Epithelial cell of proximal tubule (primary cell): ENCODE results near the gene KIF19. TPM values are rescaled to one million over a fixed set of nuclear protein-coding genes. Genes with fewer than 3 reads are reported as not detected.

Source experiments
- DNase-seq: peaks from one replicate; pipeline ENCODE4 v3.0.0-alpha.2; 2011; ENCODE audit warnings: low read depth
- H3K4me3 ChIP-seq: 2 replicates; pipeline ENCODE4 v1.5.1; 2011; ENCODE audit warnings: low read depth, mild to moderate bottlenecking, low read length
- total RNA-seq: library from RNA; depleted of rRNA; stranded (reverse); fragments of >200 nt; gene quantifications from 2 replicates; pipeline ENCODE4 v1.2.3, GENCODE V29; 2015
- TF ChIP-seq, protein P1 (sequence below): conservative IDR thresholded peaks from 2 replicates; pipeline ENCODE4 v1.5.1; 2012; ENCODE audit warnings: low read depth, mild to moderate bottlenecking, low read length

The KIF19 gene
- total RNA-seq, 1 donor from 2014 or later = not detected

DNA sequence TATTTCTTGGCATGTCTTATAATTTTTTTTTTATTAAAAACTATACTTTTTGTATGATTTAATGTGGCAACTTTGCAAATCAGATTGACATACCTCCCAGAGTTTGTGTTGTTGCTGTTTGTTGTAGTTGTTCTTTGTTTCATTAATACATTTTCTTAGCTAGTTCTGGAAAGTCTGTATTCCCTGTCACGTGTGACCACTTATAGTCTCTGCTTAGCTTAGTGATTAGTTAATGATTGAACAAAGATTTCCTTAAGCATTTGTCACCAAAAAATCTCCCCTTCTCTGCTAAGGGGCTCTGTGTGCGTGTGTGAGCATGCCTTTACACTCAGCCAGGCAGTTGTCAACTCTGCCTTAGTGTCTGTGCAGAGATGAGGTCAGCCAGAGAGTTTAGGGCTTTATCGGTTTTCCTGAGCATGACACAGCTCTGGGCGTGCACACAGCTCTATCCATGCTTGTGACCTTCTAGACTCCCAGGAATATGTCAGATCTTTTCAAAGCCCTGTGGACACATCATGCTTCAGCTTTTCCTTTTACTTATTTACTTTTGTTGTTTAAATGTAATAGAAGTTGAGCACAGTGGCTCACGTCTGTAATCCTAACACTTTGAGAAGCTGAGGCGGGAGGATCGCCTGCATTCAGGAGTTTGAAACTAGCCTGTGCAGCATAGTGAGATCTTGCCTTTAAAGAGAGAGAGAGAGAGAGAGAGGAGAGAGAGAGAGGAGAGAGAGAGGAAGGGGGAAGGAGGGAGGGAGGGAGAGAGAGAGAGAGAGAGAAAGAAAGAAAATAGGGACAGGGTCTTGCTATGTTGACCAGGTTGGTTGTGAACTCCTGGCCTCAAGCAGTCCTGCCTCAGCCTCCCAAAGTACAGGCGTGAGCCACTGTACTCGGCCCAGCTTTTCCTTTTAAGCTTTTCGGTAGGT is 30.1 kb upstream of the KIF19 start:
- TF ChIP-seq, protein P1, sequence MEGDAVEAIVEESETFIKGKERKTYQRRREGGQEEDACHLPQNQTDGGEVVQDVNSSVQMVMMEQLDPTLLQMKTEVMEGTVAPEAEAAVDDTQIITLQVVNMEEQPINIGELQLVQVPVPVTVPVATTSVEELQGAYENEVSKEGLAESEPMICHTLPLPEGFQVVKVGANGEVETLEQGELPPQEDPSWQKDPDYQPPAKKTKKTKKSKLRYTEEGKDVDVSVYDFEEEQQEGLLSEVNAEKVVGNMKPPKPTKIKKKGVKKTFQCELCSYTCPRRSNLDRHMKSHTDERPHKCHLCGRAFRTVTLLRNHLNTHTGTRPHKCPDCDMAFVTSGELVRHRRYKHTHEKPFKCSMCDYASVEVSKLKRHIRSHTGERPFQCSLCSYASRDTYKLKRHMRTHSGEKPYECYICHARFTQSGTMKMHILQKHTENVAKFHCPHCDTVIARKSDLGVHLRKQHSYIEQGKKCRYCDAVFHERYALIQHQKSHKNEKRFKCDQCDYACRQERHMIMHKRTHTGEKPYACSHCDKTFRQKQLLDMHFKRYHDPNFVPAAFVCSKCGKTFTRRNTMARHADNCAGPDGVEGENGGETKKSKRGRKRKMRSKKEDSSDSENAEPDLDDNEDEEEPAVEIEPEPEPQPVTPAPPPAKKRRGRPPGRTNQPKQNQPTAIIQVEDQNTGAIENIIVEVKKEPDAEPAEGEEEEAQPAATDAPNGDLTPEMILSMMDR = no peak
- DNase-seq = no peak
- H3K4me3 ChIP-seq = no peak overlapping the region

DNA sequence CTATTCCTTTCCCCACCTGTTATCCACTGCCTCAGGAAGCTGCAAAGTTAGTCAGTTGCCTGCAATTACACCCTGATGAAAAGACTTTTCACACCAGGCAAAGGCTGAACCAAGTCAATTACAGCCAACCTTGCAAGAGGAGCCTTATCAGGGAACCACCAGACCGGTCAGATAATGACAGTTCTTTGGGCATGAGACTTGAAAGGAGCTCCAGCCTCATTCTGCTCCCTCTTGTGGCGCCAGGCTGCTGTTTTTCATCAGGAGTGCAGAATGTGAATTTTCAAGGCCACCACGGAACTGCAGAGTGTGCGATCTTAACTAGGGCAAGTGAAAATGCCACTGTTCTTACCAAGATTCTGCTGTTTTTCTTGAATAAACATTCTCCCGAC is 29.5 kb upstream of the KIF19 start:
- TF ChIP-seq, protein P1 = peak; percentile 68
- DNase-seq = no peak
- no peak overlapping the region for H3K4me3 ChIP-seq

DNA sequence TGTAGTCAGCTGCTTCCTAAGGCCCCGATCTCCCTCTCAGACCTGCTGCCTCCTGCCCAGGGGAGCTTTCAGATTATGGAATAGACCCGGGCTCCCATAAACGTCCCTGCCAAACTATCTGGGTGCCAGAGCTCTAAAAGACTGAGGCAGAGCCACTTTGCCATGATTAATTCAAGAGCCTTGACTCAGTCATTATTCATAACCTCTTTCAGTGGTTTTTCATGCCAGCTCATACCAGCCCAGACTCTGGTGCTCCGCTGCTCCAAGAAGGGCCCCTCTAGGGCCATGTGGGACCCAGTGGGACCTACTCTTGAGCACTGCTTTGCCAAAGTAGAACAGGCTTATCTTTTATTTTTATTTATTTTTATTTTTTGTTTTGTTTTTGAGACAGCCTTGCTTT is 28.1 kb upstream of the KIF19 start:
- TF ChIP-seq, protein P1 = no peak
- no peak for DNase-seq

DNA sequence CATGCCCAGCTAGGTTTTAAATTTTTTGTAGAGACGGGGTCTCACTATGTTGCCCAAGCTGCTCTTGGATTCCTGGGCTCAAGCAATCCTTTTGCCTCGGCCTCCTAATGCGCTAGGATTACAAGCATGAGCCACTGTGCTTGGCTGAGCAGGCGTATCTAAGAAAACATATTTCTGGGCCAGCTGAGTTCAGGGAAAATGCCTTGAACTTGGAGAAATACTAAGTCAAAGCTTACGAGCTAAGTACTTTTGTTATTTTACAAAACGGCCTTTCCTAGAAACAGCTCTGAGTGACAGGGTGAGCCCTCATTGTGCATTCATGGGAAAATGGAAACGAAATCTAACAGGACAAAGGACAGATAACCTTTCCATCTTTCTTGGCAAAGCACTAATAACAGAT is 27.2 kb upstream of the KIF19 start:
- TF ChIP-seq, protein P1 = no peak
- no peak for DNase-seq
- no peak overlapping the region for H3K4me3 ChIP-seq

More for the DNA sequence above, 28.1 kb upstream of the KIF19 start:
- H3K4me3 ChIP-seq = no peak overlapping the region

DNA sequence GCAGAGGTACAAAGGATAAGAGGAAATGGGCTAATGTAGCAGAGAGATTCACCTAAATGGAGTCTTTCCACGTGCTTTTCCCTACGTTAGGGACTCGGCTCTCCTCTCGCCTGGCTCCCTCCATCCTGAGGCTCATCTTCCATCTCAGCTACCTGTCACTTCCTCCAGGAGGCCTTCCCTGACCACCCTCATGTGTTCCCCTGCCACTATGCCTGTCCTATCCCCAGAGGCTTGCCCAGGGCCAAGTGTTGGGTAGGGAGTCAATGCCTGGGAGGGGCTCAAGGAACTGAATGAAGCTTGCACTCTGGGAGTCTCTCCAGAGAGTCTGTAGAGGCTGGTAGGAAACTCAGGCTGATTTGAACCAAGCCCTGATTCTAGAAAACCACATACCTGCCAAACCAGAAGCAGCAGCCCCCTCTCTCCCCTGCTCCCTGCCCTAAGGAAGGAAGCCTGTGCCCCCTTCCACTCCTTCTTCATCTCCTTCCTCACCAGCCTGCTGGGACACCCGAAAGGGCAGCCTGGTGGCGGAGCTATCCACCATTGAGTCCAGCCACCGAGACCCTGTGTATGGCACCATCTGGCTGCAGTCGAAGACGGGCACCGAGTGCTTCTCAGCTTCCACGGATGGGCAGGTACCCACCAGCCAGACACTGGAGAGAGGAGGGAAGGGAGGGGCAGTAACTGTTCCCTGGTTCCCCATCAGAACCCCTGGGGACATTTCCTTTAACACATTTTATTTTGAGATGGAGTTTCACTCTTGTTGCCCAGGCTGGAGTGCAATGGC is 26.6 kb upstream of the KIF19 start:
- TF ChIP-seq, protein P1 = no peak
- no peak for DNase-seq
- no peak overlapping the region for H3K4me3 ChIP-seq

DNA sequence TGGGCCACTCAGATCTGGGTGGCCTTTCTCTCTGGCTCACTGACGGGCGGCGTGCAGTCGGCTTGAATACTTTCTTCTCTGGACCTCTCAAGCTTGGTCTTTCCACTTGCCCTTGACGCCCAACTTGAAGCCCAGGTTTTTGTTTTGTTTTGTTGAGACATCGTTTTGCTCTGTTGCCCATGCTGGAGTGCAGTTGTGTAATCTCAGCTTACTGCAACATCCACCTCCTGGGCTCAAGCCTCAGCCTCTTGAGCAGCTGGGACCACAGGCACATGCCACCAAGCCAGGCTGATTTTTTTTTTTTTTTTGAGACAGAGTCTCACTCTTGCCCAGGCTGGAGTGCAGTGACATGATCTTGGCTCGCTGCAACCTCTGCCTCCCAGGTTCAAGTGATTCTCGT is 22.7 kb upstream of the KIF19 start:
- no peak for DNase-seq
- TF ChIP-seq, protein P1 = no peak

More for the DNA sequence above, 22.7 kb upstream of the KIF19 start:
- no peak overlapping the region for H3K4me3 ChIP-seq
